ENCODE measurements around the gene TPD52L1. TPM values are rescaled to one million over a fixed set of nuclear protein-coding genes. Genes with fewer than 3 reads are reported as not detected.

The TPD52L1 gene
- total RNA-seq, 1 experiment from 2014 or later, result 50.6 TPM

- H3K36me3 Mint-ChIP-seq (ENCODE audit: insufficient read depth, unreplicated experiment), result no peaks in the 10 kb centered on the region
- H3K4me3 Mint-ChIP-seq (ENCODE audit: low read depth, unreplicated experiment), result no peak overlapping the region
- no peaks in the 10 kb centered on the region for H3K27me3 Mint-ChIP-seq (ENCODE audit: unreplicated experiment)
- intact Hi-C loops (cut with micrococcal nuclease; ENCODE audit: unreplicated experiment), result no loop called here
- H3K4me1 Mint-ChIP-seq (ENCODE audit: low read depth, unreplicated experiment), result peaks cover 4% of the 10 kb centered on the region
- no peaks in the 10 kb centered on the region for H3K9me3 Mint-ChIP-seq (ENCODE audit: low read depth, unreplicated experiment)
- no peak for DNase-seq
- no peak overlapping the region for H3K27ac Mint-ChIP-seq (ENCODE audit: unreplicated experiment)
- no peak for TF ChIP-seq CTCF (IDR thresholded peaks at IDR 0.05; ENCODE audit: unreplicated experiment)
- CTCF ChIA-PET, result no interaction called here
- no TSS peak for BruUV-seq (replicated peaks)
Observed at GRCh38 chr6:125188037-125188436, 34.5 kb downstream of the TPD52L1 start.

GRCh38 chr6:125188594-125189203 is 35.1 kb downstream of the TPD52L1 start:
- Mint-ChIP-seq H3K27me3 (ENCODE audit: unreplicated experiment) (no peaks in the 10 kb centered on the region), H3K4me1 (ENCODE audit: low read depth, unreplicated experiment) (no peaks in the 10 kb centered on the region), H3K4me3 (ENCODE audit: low read depth, unreplicated experiment) (no peak overlapping the region), H3K27ac (ENCODE audit: unreplicated experiment) (no peak overlapping the region), H3K9me3 (ENCODE audit: low read depth, unreplicated experiment) (no peaks in the 10 kb centered on the region), H3K36me3 (ENCODE audit: insufficient read depth, unreplicated experiment) (no peaks in the 10 kb centered on the region)
- CTCF ChIA-PET, result no interaction called here
- no peak for DNase-seq
- no peak for TF ChIP-seq CTCF (IDR thresholded peaks at IDR 0.05; ENCODE audit: unreplicated experiment)
- intact Hi-C loops (cut with micrococcal nuclease; ENCODE audit: unreplicated experiment), result no loop called here
- no TSS peak for BruUV-seq (replicated peaks)

GRCh38 chr6:125189494-125189893 is 35.9 kb downstream of the TPD52L1 start:
- H3K27me3 Mint-ChIP-seq (ENCODE audit: unreplicated experiment), result no peaks in the 10 kb centered on the region
- CTCF ChIA-PET, result no interaction called here
- TF ChIP-seq CTCF (IDR thresholded peaks at IDR 0.05; ENCODE audit: unreplicated experiment), result no peak
- H3K4me1 Mint-ChIP-seq (ENCODE audit: low read depth, unreplicated experiment), result peaks cover 6% of the 10 kb centered on the region
- no TSS peak for BruUV-seq (replicated peaks)
- no peaks in the 10 kb centered on the region for H3K9me3 Mint-ChIP-seq (ENCODE audit: low read depth, unreplicated experiment)
- no peak overlapping the region for H3K4me3 Mint-ChIP-seq (ENCODE audit: low read depth, unreplicated experiment)
- no peaks in the 10 kb centered on the region for H3K36me3 Mint-ChIP-seq (ENCODE audit: insufficient read depth, unreplicated experiment)
- H3K27ac Mint-ChIP-seq (ENCODE audit: unreplicated experiment), result no peak overlapping the region
- DNase-seq, result no peak
- intact Hi-C loops (cut with micrococcal nuclease; ENCODE audit: unreplicated experiment), result no loop called here

GRCh38 chr6:125190667-125191066 is 37.1 kb downstream of the TPD52L1 start:
- no peak for TF ChIP-seq CTCF (IDR thresholded peaks at IDR 0.05; ENCODE audit: unreplicated experiment)
- CTCF ChIA-PET, result no interaction called here
- H3K27ac Mint-ChIP-seq (ENCODE audit: unreplicated experiment), result no peak overlapping the region

More at GRCh38 chr6:125190667-125191066, 37.1 kb downstream of the TPD52L1 start:
- Mint-ChIP-seq H3K4me1 (ENCODE audit: low read depth, unreplicated experiment) (peaks cover 13% of the 10 kb centered on the region), H3K4me3 (ENCODE audit: low read depth, unreplicated experiment) (no peak overlapping the region), H3K36me3 (ENCODE audit: insufficient read depth, unreplicated experiment) (no peaks in the 10 kb centered on the region), H3K9me3 (ENCODE audit: low read depth, unreplicated experiment) (no peaks in the 10 kb centered on the region), H3K27me3 (ENCODE audit: unreplicated experiment) (no peaks in the 10 kb centered on the region)
- DNase-seq, result no peak
- BruUV-seq (replicated peaks), result no TSS peak
- intact Hi-C loops (cut with micrococcal nuclease; ENCODE audit: unreplicated experiment), result loop anchor here (5.0 to 10.0 kb wide), 3 partner anchors 33 to 114 kb away; partner anchors contain the start of gene HDDC2
